SK-N-SH treated with all-trans-retinoic acid at 6 μM for 48 hours (cell line): ENCODE results near the gene COQ7.

Experiments used
- ARNTL ChIP-seq: fragments of 450-650 bp; formaldehyde crosslinking; IDR thresholded peaks from 2 replicates; pipeline ENCODE4 v1.5.0; 2020; ENCODE audit warnings: low read depth, mild to moderate bottlenecking, moderate library complexity, borderline replicate concordance
- BACH2 ChIP-seq: fragments of 250-450 bp; sonication (Bioruptor Pico); IDR thresholded peaks from 2 replicates; pipeline ENCODE4 v1.9.0; 2021; ENCODE audit warnings: mild to moderate bottlenecking, borderline replicate concordance
- CREB5 ChIP-seq: fragments of 250-450 bp; sonication (Bioruptor Pico); IDR thresholded peaks from 2 replicates; pipeline ENCODE4 v1.5.1; 2020; ENCODE audit warnings: low read depth, mild to moderate bottlenecking, moderate library complexity
- CSRNP3 ChIP-seq: fragments of 250-450 bp; sonication (Bioruptor Pico); IDR thresholded peaks from 2 replicates; pipeline ENCODE4 v1.5.1; 2021; ENCODE audit warnings: mild to moderate bottlenecking, moderate library complexity
- GLIS3 ChIP-seq: fragments of 250-450 bp; sonication (Bioruptor Pico); IDR thresholded peaks from 2 replicates; pipeline ENCODE4 v1.5.0; 2020; ENCODE audit warnings: mild to moderate bottlenecking, moderate library complexity
- OSR1 ChIP-seq: fragments of 250-450 bp; sonication (Bioruptor Pico); IDR thresholded peaks from 2 replicates; pipeline ENCODE4 v1.8.0; 2022; ENCODE audit warnings: moderate library complexity, mild to moderate bottlenecking, inconsistent platforms
- PATZ1 ChIP-seq: fragments of 250-450 bp; sonication (Bioruptor Pico); IDR thresholded peaks from 2 replicates; pipeline ENCODE4 v1.8.0; 2020; ENCODE audit warnings: mild to moderate bottlenecking, moderate library complexity, borderline replicate concordance
- POU6F1 ChIP-seq: fragments of 250-450 bp; sonication (Bioruptor Pico); IDR thresholded peaks from 2 replicates; pipeline ENCODE4 v1.8.0; 2021; ENCODE audit warnings: low read depth, mild to moderate bottlenecking, moderate library complexity, borderline replicate concordance
- TOX ChIP-seq: fragments of 250-450 bp; sonication (Bioruptor Pico); IDR thresholded peaks from 2 replicates; pipeline ENCODE4 v1.8.0; 2021; ENCODE audit warnings: mild to moderate bottlenecking, moderate library complexity, borderline replicate concordance
- ZC3H10 ChIP-seq: fragments of 250-450 bp; sonication (Bioruptor Pico); IDR thresholded peaks from 2 replicates; pipeline ENCODE4 v1.5.1; 2021; ENCODE audit warnings: mild to moderate bottlenecking, moderate library complexity

GRCh38 chr16:19113577-19114358 is 46.4 kb downstream of the COQ7 start, which contains the start of gene ITPRIPL2:
- TF ChIP-seq CSRNP3 (no peak), ARNTL (CRISPR knock-in tag) (no peak), OSR1 (no peak), TOX (CRISPR knock-in tag) (no peak), GLIS3 (CRISPR knock-in tag) (no peak), CREB5 (CRISPR knock-in tag) (no peak), POU6F1 (no peak), BACH2 (no peak), PATZ1 (CRISPR knock-in tag) (no peak), ZC3H10 (no peak)
